H9 (cell line): Measurements from ENCODE around the gene CDR2L. TPM values are rescaled to one million over a fixed set of nuclear protein-coding genes. Genes with fewer than 3 reads are reported as not detected.

ENCODE experiments used
- DNase-seq: peaks from one replicate; pipeline ENCODE4 v3.0.0-alpha.2; 2017
- H2AFZ ChIP-seq: one replicate; pipeline ENCODE4 v1.6.1; 2013; ENCODE audit warnings: mild to moderate bottlenecking, low read length, control low read depth, moderate library complexity
- H2AK5ac ChIP-seq: 2 replicates; pipeline ENCODE4 v1.6.1; 2013; ENCODE audit warnings: low read length, control low read depth, mixed read lengths; ENCODE audit not compliant: insufficient read length
- H2BK120ac ChIP-seq: one replicate; pipeline ENCODE4 v1.6.1; 2013; ENCODE audit warnings: low read depth, mild to moderate bottlenecking, low read length, control low read depth, inconsistent platforms; ENCODE audit not compliant: poor library complexity, severe bottlenecking
- H2BK12ac ChIP-seq: 2 replicates; pipeline ENCODE4 v1.6.1; 2013; ENCODE audit warnings: low read length, control low read depth, mixed read lengths, low read depth; ENCODE audit not compliant: insufficient read length
- H2BK15ac ChIP-seq: 2 replicates; pipeline ENCODE4 v1.6.1; 2013; ENCODE audit warnings: low read depth, low read length, control low read depth
- H2BK20ac ChIP-seq: one replicate; pipeline ENCODE4 v1.6.1; 2013; ENCODE audit warnings: low read depth, mild to moderate bottlenecking, low read length, control low read depth, inconsistent platforms; ENCODE audit not compliant: poor library complexity, severe bottlenecking
- H2BK5ac ChIP-seq: 2 replicates; pipeline ENCODE4 v1.6.1; 2013; ENCODE audit warnings: low read length, control low read depth, mixed read lengths; ENCODE audit not compliant: insufficient read length
- H3K14ac ChIP-seq: 2 replicates; pipeline ENCODE4 v1.6.1; 2013; ENCODE audit warnings: low read length, control low read depth; ENCODE audit not compliant: insufficient read depth
- H3K18ac ChIP-seq: 2 replicates; pipeline ENCODE4 v1.6.1; 2013; ENCODE audit warnings: low read depth, mild to moderate bottlenecking, mixed read lengths, low read length, control low read depth; ENCODE audit not compliant: insufficient read length
- H3K23ac ChIP-seq: 2 replicates; pipeline ENCODE4 v1.6.1; 2013; ENCODE audit warnings: low read length, control low read depth, mixed read lengths, low read depth; ENCODE audit not compliant: insufficient read length
- H3K23me2 ChIP-seq: 2 replicates; pipeline ENCODE4 v1.6.1; 2013; ENCODE audit warnings: low read depth, mild to moderate bottlenecking, mixed read lengths, low read length, control low read depth; ENCODE audit not compliant: insufficient read length, poor library complexity, severe bottlenecking
- H3K27ac ChIP-seq: 2 replicates; pipeline ENCODE4 v1.5.1; 2013; ENCODE audit warnings: low read length, control low read depth, mixed read lengths, low read depth; ENCODE audit not compliant: insufficient read length
- H3K27me3 ChIP-seq: 2 replicates; pipeline ENCODE4 v1.6.1; 2013; ENCODE audit warnings: low read length, control low read depth, inconsistent platforms; ENCODE audit not compliant: insufficient read depth
- H3K4ac ChIP-seq: 2 replicates; pipeline ENCODE4 v1.6.1; 2013; ENCODE audit warnings: low read depth, mild to moderate bottlenecking, control low read depth, inconsistent platforms, low read length, moderate library complexity
- H3K4me1 ChIP-seq: 2 replicates; pipeline ENCODE4 v1.6.1; 2013; ENCODE audit warnings: low read length, control low read depth, inconsistent platforms; ENCODE audit not compliant: insufficient read depth
- H3K4me2 ChIP-seq: 2 replicates; pipeline ENCODE4 v1.6.1; 2013; ENCODE audit warnings: low read length, control low read depth, mixed read lengths; ENCODE audit not compliant: insufficient read length, insufficient read depth
- H3K56ac ChIP-seq: 2 replicates; pipeline ENCODE4 v1.6.1; 2013; ENCODE audit warnings: low read depth, mild to moderate bottlenecking, mixed read lengths, low read length, control low read depth; ENCODE audit not compliant: insufficient read length
- H3K79me1 ChIP-seq: 2 replicates; pipeline ENCODE4 v1.6.1; 2013; ENCODE audit warnings: low read depth, mild to moderate bottlenecking, moderate library complexity, low read length, control low read depth, inconsistent platforms; ENCODE audit not compliant: insufficient read depth, poor library complexity, severe bottlenecking
- H3K79me2 ChIP-seq: 2 replicates; pipeline ENCODE4 v1.6.1; 2013; ENCODE audit warnings: low read length, control low read depth, inconsistent platforms; ENCODE audit not compliant: insufficient read depth
- H3K9ac ChIP-seq: 2 replicates; pipeline ENCODE4 v1.6.1; 2013; ENCODE audit warnings: low read length, control low read depth, mixed read lengths; ENCODE audit not compliant: insufficient read length; ENCODE audit errors: extremely low read depth
- H3K9me3 ChIP-seq: one replicate; pipeline ENCODE4 v1.6.1; 2013; ENCODE audit warnings: low read depth, low read length, inconsistent platforms; ENCODE audit not compliant: control insufficient read depth
- H3T11ph ChIP-seq: one replicate; pipeline ENCODE4 v1.6.1; 2013; ENCODE audit warnings: mild to moderate bottlenecking, low read length, control low read depth, inconsistent platforms
- H4K20me1 ChIP-seq: one replicate; pipeline ENCODE4 v1.6.1; 2013; ENCODE audit not compliant: control insufficient read depth, insufficient read length, insufficient read depth
- H4K5ac ChIP-seq: 2 replicates; pipeline ENCODE4 v1.6.1; 2013; ENCODE audit warnings: low read depth, mild to moderate bottlenecking, mixed read lengths, low read length, control low read depth; ENCODE audit not compliant: insufficient read length
- H4K8ac ChIP-seq: replicated peaks from 2 replicates; pipeline ENCODE4 v1.6.1; 2013; ENCODE audit warnings: low read length, control low read depth, mixed read lengths, low read depth; ENCODE audit not compliant: insufficient read length
- H4K91ac ChIP-seq: 2 replicates; pipeline ENCODE4 v1.6.1; 2013; ENCODE audit warnings: low read depth, mild to moderate bottlenecking, moderate library complexity, mixed read lengths, low read length, control low read depth; ENCODE audit not compliant: insufficient read length
- H3K27ac Mint-ChIP-seq, 3 experiments: 2 replicates in 2 of 3; 3 replicates in 1 of 3; pipeline ENCODE4 v1.8.0; 2020 to 2021; ENCODE audit warnings: mixed read lengths in 3 of 3, mild to moderate bottlenecking in 1 of 3, moderate library complexity in 1 of 3
- H3K27me3 Mint-ChIP-seq: 2 replicates; pipeline ENCODE4 v1.8.0; 2021; ENCODE audit warnings: low read depth, mild to moderate bottlenecking, moderate library complexity, mixed read lengths
- H3K36me3 Mint-ChIP-seq, 3 experiments: 2 replicates in 2 of 3; 3 replicates in 1 of 3; pipeline ENCODE4 v1.8.0; 2020 to 2021; ENCODE audit warnings: low read depth in 3 of 3, mixed read lengths in 3 of 3; ENCODE audit not compliant: insufficient read depth in 1 of 3
- H3K4me1 Mint-ChIP-seq, 2 experiments: 2 replicates each; pipeline ENCODE4 v1.8.0; 2020; ENCODE audit warnings: mixed read lengths in 2 of 2
- H3K4me3 Mint-ChIP-seq, 2 experiments: 2 replicates in 1 of 2; 3 replicates in 1 of 2; pipeline ENCODE4 v1.8.0; 2020 to 2021; ENCODE audit warnings: mild to moderate bottlenecking in 2 of 2, mixed read lengths in 2 of 2, moderate library complexity in 1 of 2
- H3K9me3 Mint-ChIP-seq, 2 experiments: 2 replicates in 1 of 2; 3 replicates in 1 of 2; pipeline ENCODE4 v1.8.0; 2020; ENCODE audit warnings: mild to moderate bottlenecking in 2 of 2, mixed read lengths in 2 of 2, moderate library complexity in 1 of 2
- CTCF ChIP-seq: fragments of 200-600 bp; sonication (generic); conservative IDR thresholded peaks from 3 replicates; pipeline ENCODE4 v1.8.0; 2021; ENCODE audit warnings: antibody characterized with exemption, mild to moderate bottlenecking
- WGBS: extraction: QIAGEN DNeasy Blood & Tissue Kit; methylation state at CpG from one replicate; pipeline ENCODE4 v1.1.7; 2013; ENCODE audit warnings: missing lambda C conversion rate, low lambda C conversion rate, mixed read lengths; ENCODE audit not compliant: insufficient read length; ENCODE audit errors: extremely low coverage; 5-methylcytosine and 5-hydroxymethylcytosine counted together
- total RNA-seq: library from RNA; stranded (reverse); gene quantifications from 2 replicates; pipeline ENCODE4 v1.2.1, GENCODE V29; 2021

CDR2L gene
- total RNA-seq, 1 experiment from 2014 or later: 23.3 TPM

- Mint-ChIP-seq H3K27ac (no peak overlapping the region), H3K9me3 (peaks cover 0 to 2% of the 10 kb centered on the region in 2 experiments; a peak in 1 of 5 replicates), H3K36me3 (peaks cover 0 to 2% (median 0%) of the 10 kb centered on the region in 3 experiments; a peak in 2 of 7 replicates), H3K4me1 (peaks cover 6 to 19% of the 10 kb centered on the region in 2 experiments), H3K27me3 (peaks cover 36% of the 10 kb centered on the region), H3K4me3 (no peak overlapping the region)
- H3K9me3 ChIP-seq: no peaks in the 10 kb centered on the region
- H3T11ph ChIP-seq: no peak overlapping the region
- no peaks in the 10 kb centered on the region for H3K79me2 ChIP-seq
- H2BK120ac ChIP-seq: no peak overlapping the region
- H2BK20ac ChIP-seq: no peak overlapping the region
- no peak overlapping the region for H3K56ac ChIP-seq
- H4K91ac ChIP-seq: no peak overlapping the region
- no peak overlapping the region for H3K4me2 ChIP-seq
- no peaks in the 10 kb centered on the region for H3K27me3 ChIP-seq
- no peak overlapping the region for H3K14ac ChIP-seq
- no peak overlapping the region for H3K23ac ChIP-seq
- H4K20me1 ChIP-seq: no peaks in the 10 kb centered on the region
- no peak overlapping the region for H2BK5ac ChIP-seq
- no peak for DNase-seq
- no peak overlapping the region for H3K18ac ChIP-seq
- no peak overlapping the region for H2BK12ac ChIP-seq
- H2AFZ ChIP-seq: no peak overlapping the region
- H4K5ac ChIP-seq: no peak overlapping the region
- no peaks in the 10 kb centered on the region for H3K79me1 ChIP-seq
- H4K8ac ChIP-seq: no peak overlapping the region
- no peak for TF ChIP-seq CTCF
- H3K9ac ChIP-seq: no peak overlapping the region
- no peak overlapping the region for H2BK15ac ChIP-seq
- H2AK5ac ChIP-seq: no peak overlapping the region
- no peak overlapping the region for H3K27ac ChIP-seq
- H3K23me2 ChIP-seq: peaks cover 2% of the 10 kb centered on the region
- WGBS: no CpG with 5 or more reads among the region's 4 CpGs
- H3K4ac ChIP-seq: no peak overlapping the region
- H3K4me1 ChIP-seq: no peaks in the 10 kb centered on the region
Measured at GRCh38 chr17:74956093-74956492, 31.3 kb upstream of the CDR2L start.
